Right atrium auricular region (tissue), 2 donors: ENCODE data around the gene SVOP. TPM values are rescaled to one million over a fixed set of nuclear protein-coding genes. Genes with fewer than 3 reads are reported as not detected.
"Not testable (repeated sequence)": the region's sequence is repeated elsewhere in the genome, so short reads cannot be mapped to it uniquely, and the experiment has no call there.

Experiments
- DNase-seq: peaks from one replicate; pipeline ENCODE4 v3.0.0-alpha.2; 2019; ENCODE audit warnings: low spot score
- H3K27ac ChIP-seq, 2 donors: fragments of 200-600 bp; sonication (generic); 1 replicate in 1 of 2; 2 replicates in 1 of 2; pipeline ENCODE4 v1.5.1; 2016 to 2019
- H3K27me3 ChIP-seq, 2 donors: fragments of 200-600 bp; sonication (generic); one replicate each; pipeline versions ENCODE4 v1.5.1 to v1.6.0; 2017 to 2019
- H3K36me3 ChIP-seq: fragments of 200-600 bp; sonication (generic); one replicate; pipeline ENCODE4 v1.5.1; 2016
- H3K4me1 ChIP-seq, 2 donors: fragments of 200-600 bp; sonication (generic); one replicate each; pipeline versions ENCODE4 v1.5.1 to v1.6.0; 2017 to 2019
- H3K4me3 ChIP-seq, 2 donors: fragments of 200-600 bp; sonication (generic); 1 replicate in 1 of 2; 2 replicates in 1 of 2; pipeline ENCODE4 v1.5.1; 2017 to 2019; ENCODE audit warnings: mild to moderate bottlenecking in 1 of 2, moderate library complexity in 1 of 2
- H3K9me3 ChIP-seq, 2 donors: fragments of 200-600 bp; sonication (generic); one replicate each; pipeline ENCODE4 v1.5.1; 2019
- total RNA-seq, 2 donors: library from RNA; depleted of rRNA; stranded (reverse); fragments of >200 nt; gene quantifications; one replicate each; pipeline ENCODE4 v1.1.0, GENCODE V29; 2016
- TF ChIP-seq, protein P1 (sequence below), 2 donors: fragments of 200-600 bp; sonication (generic); IDR thresholded peaks; one replicate each; pipeline ENCODE4 v1.5.1; 2019; ENCODE audit warnings: antibody characterized with exemption in 2 of 2

Gene SVOP
- total RNA-seq, 2 donors from 2014 or later = 0.08 TPM; not detected in 1

- TF ChIP-seq, protein P1, sequence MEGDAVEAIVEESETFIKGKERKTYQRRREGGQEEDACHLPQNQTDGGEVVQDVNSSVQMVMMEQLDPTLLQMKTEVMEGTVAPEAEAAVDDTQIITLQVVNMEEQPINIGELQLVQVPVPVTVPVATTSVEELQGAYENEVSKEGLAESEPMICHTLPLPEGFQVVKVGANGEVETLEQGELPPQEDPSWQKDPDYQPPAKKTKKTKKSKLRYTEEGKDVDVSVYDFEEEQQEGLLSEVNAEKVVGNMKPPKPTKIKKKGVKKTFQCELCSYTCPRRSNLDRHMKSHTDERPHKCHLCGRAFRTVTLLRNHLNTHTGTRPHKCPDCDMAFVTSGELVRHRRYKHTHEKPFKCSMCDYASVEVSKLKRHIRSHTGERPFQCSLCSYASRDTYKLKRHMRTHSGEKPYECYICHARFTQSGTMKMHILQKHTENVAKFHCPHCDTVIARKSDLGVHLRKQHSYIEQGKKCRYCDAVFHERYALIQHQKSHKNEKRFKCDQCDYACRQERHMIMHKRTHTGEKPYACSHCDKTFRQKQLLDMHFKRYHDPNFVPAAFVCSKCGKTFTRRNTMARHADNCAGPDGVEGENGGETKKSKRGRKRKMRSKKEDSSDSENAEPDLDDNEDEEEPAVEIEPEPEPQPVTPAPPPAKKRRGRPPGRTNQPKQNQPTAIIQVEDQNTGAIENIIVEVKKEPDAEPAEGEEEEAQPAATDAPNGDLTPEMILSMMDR (IDR thresholded peaks at IDR 0.05) = no peak
- Histone ChIP-seq H3K4me1 (peaks cover 0 to 21% of the 10 kb centered on the region in 2 donors), H3K4me3 (peak within 1 kb of the TSS; percentile 86 to 97), H3K36me3 (peaks cover 3% of the 10 kb centered on the region), H3K27me3 (no peaks in the 10 kb centered on the region), H3K27ac (peak within 1 kb of the TSS; percentile 85 to 92), H3K9me3 (no peaks in the 10 kb centered on the region)
- DNase-seq = peak; percentile 87
These were observed 31.8 kb upstream of the SVOP start, which contains the start of gene USP30 for GRCh38 chr12:109052414-109053323. USP30 (plus strand) TSS chr12:109052576; CDS start chr12:109052679, 103 bp downstream.

- H3K27ac ChIP-seq = peak overlapping the region; percentile 85 to 92
These were observed 31.2 kb upstream of the SVOP start for GRCh38 chr12:109052097-109052413.

DNA sequence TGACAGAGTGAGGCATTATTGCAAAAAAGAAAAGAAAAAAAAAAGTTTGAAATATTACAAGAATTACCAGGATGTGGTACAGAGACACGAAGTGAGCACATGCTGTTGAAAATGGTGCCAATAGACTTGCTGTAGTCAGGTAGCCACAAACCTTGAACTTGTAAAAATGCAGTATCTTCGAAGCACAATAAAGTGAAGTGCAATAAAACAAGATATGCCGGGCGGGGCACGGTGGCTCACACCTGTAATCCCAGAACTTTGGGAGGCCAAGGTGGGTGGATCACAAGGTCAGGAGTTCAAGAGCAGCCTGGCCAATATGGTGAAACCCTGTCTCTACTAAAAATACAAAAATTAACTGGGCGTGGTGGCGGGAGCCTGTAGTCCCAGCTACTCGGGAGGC lies 28.9 kb upstream of the SVOP start:
- not testable (repeated sequence) for H3K4me3 ChIP-seq, DNase-seq

More at GRCh38 chr12:109052097-109052413, 31.2 kb upstream of the SVOP start:
- no peaks in the 10 kb centered on the region for H3K27me3 ChIP-seq
- DNase-seq = no peak
- TF ChIP-seq, protein P1 (IDR thresholded peaks at IDR 0.05) = no peak
- peak overlapping the region; percentile 86 to 97 for H3K4me3 ChIP-seq
- no peaks in the 10 kb centered on the region for H3K9me3 ChIP-seq
- peaks cover 0 to 21% of the 10 kb centered on the region in 2 donors for H3K4me1 ChIP-seq
- H3K36me3 ChIP-seq = no peaks in the 10 kb centered on the region

GRCh38 chr12:109048706-109049105 lies 27.8 kb upstream of the SVOP start:
- H3K27ac ChIP-seq, DNase-seq: not testable (repeated sequence)

More for the DNA sequence above, 28.9 kb upstream of the SVOP start:
- H3K27me3 ChIP-seq, H3K9me3 ChIP-seq, H3K36me3 ChIP-seq, H3K27ac ChIP-seq: not testable (repeated sequence)
- peaks cover 0 to 21% of the 10 kb centered on the region in 2 donors for H3K4me1 ChIP-seq

DNA sequence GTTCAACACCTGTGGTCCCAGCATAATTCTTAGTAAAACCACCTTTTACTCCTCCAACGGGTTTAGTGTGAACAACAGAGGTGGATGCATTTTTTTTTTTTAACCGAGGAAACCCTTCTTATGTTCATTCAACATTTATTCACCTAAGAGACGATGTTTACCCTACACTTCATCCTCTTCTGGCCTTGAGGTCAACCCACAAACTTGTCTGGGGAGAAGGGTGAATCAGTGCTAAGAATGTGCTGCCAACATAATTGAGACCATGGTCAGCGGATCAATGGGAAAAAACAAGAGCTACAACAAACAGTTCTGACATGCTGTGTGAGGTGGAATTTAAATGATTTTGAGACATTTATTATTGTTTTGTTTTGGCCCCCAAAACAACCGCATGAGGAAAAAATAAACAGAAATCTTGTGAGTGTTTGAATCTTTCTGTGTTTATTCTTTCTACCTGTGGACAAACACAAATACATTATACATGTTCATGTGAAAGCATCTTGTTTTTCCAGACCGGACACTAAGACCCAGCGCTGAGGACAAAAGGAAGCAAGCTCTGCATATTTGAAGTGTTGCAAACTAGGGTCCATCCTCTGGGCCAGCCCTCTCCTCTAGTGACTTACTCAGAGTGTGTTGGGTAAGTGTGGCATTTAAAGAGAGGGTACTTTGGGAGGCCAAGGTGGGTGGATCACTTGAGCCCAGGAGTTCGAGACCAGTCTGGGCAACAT lies 26.4 kb upstream of the SVOP start:
- no peak for DNase-seq
- H3K27me3 ChIP-seq = no peaks in the 10 kb centered on the region
- no peak overlapping the region for H3K4me3 ChIP-seq
- H3K9me3 ChIP-seq = no peaks in the 10 kb centered on the region
- no peak overlapping the region for H3K27ac ChIP-seq
- TF ChIP-seq, protein P1 (IDR thresholded peaks at IDR 0.05) = no peak
- no peaks in the 10 kb centered on the region for H3K36me3 ChIP-seq
- H3K4me1 ChIP-seq = peaks cover 0 to 6% of the 10 kb centered on the region in 2 donors

More at GRCh38 chr12:109048706-109049105, 27.8 kb upstream of the SVOP start:
- H3K4me3 ChIP-seq, H3K9me3 ChIP-seq, H3K36me3 ChIP-seq, H3K27me3 ChIP-seq: not testable (repeated sequence)
- H3K4me1 ChIP-seq = peaks cover 0 to 15% of the 10 kb centered on the region in 2 donors

- no peak overlapping the region for H3K4me3 ChIP-seq
- H3K27me3 ChIP-seq = no peaks in the 10 kb centered on the region
- H3K4me1 ChIP-seq = no peaks in the 10 kb centered on the region
- H3K36me3 ChIP-seq = no peaks in the 10 kb centered on the region
- TF ChIP-seq, protein P1 (IDR thresholded peaks at IDR 0.05) = no peak
- no peak overlapping the region for H3K27ac ChIP-seq
- no peak for DNase-seq
- H3K9me3 ChIP-seq = peaks cover 0 to 12% of the 10 kb centered on the region in 2 donors
These were observed 23.4 kb upstream of the SVOP start for GRCh38 chr12:109044241-109044640.
